IMR-90 (cell line): ENCODE data around the gene PSMD14.

Source experiments
- BHLHE40 ChIP-seq: fragments of 150-350 bp; IDR thresholded peaks from 2 replicates; pipeline ENCODE4 v1.6.1; 2016; ENCODE audit warnings: mild to moderate bottlenecking, low read depth, low read length
- CEBPB ChIP-seq: IDR thresholded peaks from 2 replicates; pipeline ENCODE4 v1.6.1; 2012; ENCODE audit warnings: low read depth, low read length, improper control_type of control experiment
- MAZ ChIP-seq: IDR thresholded peaks from 2 replicates; pipeline ENCODE4 v1.6.1; 2012; ENCODE audit warnings: low read depth, mild to moderate bottlenecking, low read length, improper control_type of control experiment, moderate library complexity, borderline replicate concordance
- POLR2A ChIP-seq: IDR thresholded peaks from 2 replicates; pipeline ENCODE4 v1.6.1; 2012; ENCODE audit warnings: mild to moderate bottlenecking, low read depth, low read length
- RAD21 ChIP-seq: IDR thresholded peaks from 2 replicates; pipeline ENCODE4 v1.6.1; 2012; ENCODE audit warnings: low read length, improper control_type of control experiment
- SMC3 ChIP-seq: fragments of 150-350 bp; IDR thresholded peaks from 2 replicates; pipeline ENCODE4 v1.6.1; 2016; ENCODE audit warnings: low read depth, mild to moderate bottlenecking, antibody characterized with exemption, low read length, moderate library complexity
- TF ChIP-seq, protein P1 (sequence below): conservative IDR thresholded peaks from 2 replicates; pipeline ENCODE4 v1.5.1; 2012; ENCODE audit warnings: mild to moderate bottlenecking, low read depth, low read length, improper control_type of control experiment

DNA sequence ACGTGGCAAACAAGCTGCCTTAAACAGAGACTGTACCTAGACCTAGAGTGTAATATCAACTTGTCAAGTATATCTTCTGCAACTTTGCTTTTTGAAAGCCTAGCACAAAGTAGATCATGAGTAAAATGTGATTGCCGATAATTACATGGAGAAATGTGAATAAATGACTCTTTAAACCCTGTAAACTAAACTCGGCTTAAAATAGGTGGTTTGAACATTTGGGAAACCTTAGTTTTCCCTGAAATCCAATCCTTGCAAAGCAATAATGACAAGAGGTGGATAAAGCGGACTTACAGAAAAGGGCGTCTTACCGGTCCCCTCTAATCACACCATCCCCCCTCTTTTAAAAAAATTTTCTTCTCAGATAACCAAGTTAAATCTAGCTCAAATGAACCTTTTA lies 549 bp upstream of the PSMD14 start:
- TF ChIP-seq, protein P1, sequence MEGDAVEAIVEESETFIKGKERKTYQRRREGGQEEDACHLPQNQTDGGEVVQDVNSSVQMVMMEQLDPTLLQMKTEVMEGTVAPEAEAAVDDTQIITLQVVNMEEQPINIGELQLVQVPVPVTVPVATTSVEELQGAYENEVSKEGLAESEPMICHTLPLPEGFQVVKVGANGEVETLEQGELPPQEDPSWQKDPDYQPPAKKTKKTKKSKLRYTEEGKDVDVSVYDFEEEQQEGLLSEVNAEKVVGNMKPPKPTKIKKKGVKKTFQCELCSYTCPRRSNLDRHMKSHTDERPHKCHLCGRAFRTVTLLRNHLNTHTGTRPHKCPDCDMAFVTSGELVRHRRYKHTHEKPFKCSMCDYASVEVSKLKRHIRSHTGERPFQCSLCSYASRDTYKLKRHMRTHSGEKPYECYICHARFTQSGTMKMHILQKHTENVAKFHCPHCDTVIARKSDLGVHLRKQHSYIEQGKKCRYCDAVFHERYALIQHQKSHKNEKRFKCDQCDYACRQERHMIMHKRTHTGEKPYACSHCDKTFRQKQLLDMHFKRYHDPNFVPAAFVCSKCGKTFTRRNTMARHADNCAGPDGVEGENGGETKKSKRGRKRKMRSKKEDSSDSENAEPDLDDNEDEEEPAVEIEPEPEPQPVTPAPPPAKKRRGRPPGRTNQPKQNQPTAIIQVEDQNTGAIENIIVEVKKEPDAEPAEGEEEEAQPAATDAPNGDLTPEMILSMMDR = no peak
- TF ChIP-seq POLR2A (no peak), CEBPB (no peak), SMC3 (no peak), MAZ (no peak), RAD21 (no peak), BHLHE40 (no peak)
